Panc1 (cell line): Measurements from ENCODE around the gene RHOG. TPM values are rescaled to one million over a fixed set of nuclear protein-coding genes. Genes with fewer than 3 reads are reported as not detected.

ENCODE experiments used
- ATAC-seq: fragments of 200-7000 bp; cut with Tn5 transposase; 2 replicates; pipeline ENCODE4 v1.9.1; 2020; ENCODE audit warnings: mild to moderate bottlenecking, moderate library complexity
- BruUV-seq: library from RNA; stranded (reverse); fragments of 400-500 nt; replicated peaks from 2 replicates; lab custom pipeline; 2021; lab: Mats Ljungman, UMichigan
- CTCF ChIA-PET: fragments of 300-600 bp; sonication (Branson Sonifier 250); formaldehyde crosslinking; loops from one replicate; lab custom pipeline; 2022; ENCODE audit warnings: antibody characterized with exemption; lab: Charles Lee
- POLR2A ChIA-PET: fragments of 300-600 bp; sonication (Branson Sonifier 250); formaldehyde crosslinking; loops from one replicate; lab custom pipeline; 2022; ENCODE audit warnings: antibody characterized with exemption; lab: Charles Lee
- DNase-seq: peaks from one replicate; pipeline ENCODE4 v3.0.0-alpha.2; 2010; ENCODE audit warnings: low read depth, low spot score
- H3K27ac ChIP-seq: 2 replicates; pipeline ENCODE4 v1.5.1; 2011; ENCODE audit warnings: mild to moderate bottlenecking, low read length, inconsistent platforms
- H3K27me3 ChIP-seq: fragments of 200-500 bp; sonication (Bioruptor generic); 2 replicates; pipeline ENCODE4 v1.6.0; 2014; ENCODE audit warnings: low read length, inconsistent platforms; ENCODE audit not compliant: control insufficient read depth, insufficient read depth
- H3K36me3 ChIP-seq: fragments of 200-500 bp; sonication (Bioruptor generic); 2 replicates; pipeline ENCODE4 v1.5.1; 2014; ENCODE audit warnings: inconsistent platforms, mild to moderate bottlenecking, low read length, moderate library complexity; ENCODE audit not compliant: control insufficient read depth, insufficient read depth
- H3K4me1 ChIP-seq: 2 replicates; pipeline ENCODE4 v1.5.1; 2011; ENCODE audit warnings: inconsistent platforms, mild to moderate bottlenecking, low read length, moderate library complexity; ENCODE audit not compliant: control insufficient read depth, insufficient read depth
- H3K4me3 ChIP-seq, 2 experiments: 2 replicates each; pipeline ENCODE4 v1.5.1; 2011 to 2012; ENCODE audit warnings: low read depth in 2 of 2, low read length in 2 of 2, mild to moderate bottlenecking in 2 of 2, inconsistent platforms in 1 of 2, moderate library complexity in 1 of 2
- H3K9me3 ChIP-seq: fragments of 200-500 bp; sonication (Bioruptor generic); 2 replicates; pipeline ENCODE4 v1.5.1; 2014; ENCODE audit warnings: low read depth, mild to moderate bottlenecking, inconsistent platforms, low read length, moderate library complexity; ENCODE audit not compliant: control insufficient read depth, insufficient read depth
- CTCF ChIP-seq: fragments of 450-650 bp; IDR thresholded peaks from 2 replicates; pipeline ENCODE4 v1.5.1; 2017; ENCODE audit warnings: mild to moderate bottlenecking
- POLR2AphosphoS5 ChIP-seq: IDR thresholded peaks from 2 replicates; pipeline ENCODE4 v1.6.1; 2012; ENCODE audit warnings: mild to moderate bottlenecking, low read depth, low read length, moderate library complexity
- REST ChIP-seq, 2 experiments: IDR thresholded peaks; 2 replicates each; pipeline ENCODE4 v1.6.1; 2011 to 2012; ENCODE audit warnings: low read depth in 2 of 2, control low read depth in 1 of 2, low read length in 1 of 2, mild to moderate bottlenecking in 1 of 2, moderate library complexity in 1 of 2; ENCODE audit not compliant: insufficient read depth in 1 of 2
- SIN3A ChIP-seq: IDR thresholded peaks from 2 replicates; pipeline ENCODE4 v1.6.1; 2012; ENCODE audit warnings: low read depth, mild to moderate bottlenecking, low read length, moderate library complexity, borderline replicate concordance; ENCODE audit not compliant: insufficient read depth
- TCF7L2 ChIP-seq: IDR thresholded peaks from 2 replicates; pipeline ENCODE4 v1.6.1; 2011; ENCODE audit warnings: mild to moderate bottlenecking, low read depth, low read length, inconsistent platforms
- in situ Hi-C: cut with HindIII; loops from 2 replicates; pipeline ENCODE4 v1.10.0; 2016; ENCODE audit warnings: low sequenced_read_pairs, low pct_unique_long_range_greater_than_20kb
- intact Hi-C: fragments of 100-400 bp; cut with micrococcal nuclease; formaldehyde crosslinking; loops from one replicate; pipeline ENCODE4 v1.10.0; 2022; ENCODE audit not compliant: unreplicated experiment
- total RNA-seq: library from RNA; stranded (reverse); gene quantifications from one replicate; pipeline ENCODE4 v1.2.1, GENCODE V29; 2021; ENCODE audit not compliant: unreplicated experiment

Gene RHOG
- total RNA-seq, 1 experiment from 2014 or later = 156 TPM

GRCh38 chr11:3809624-3809928 is 31.2 kb downstream of the RHOG start:
- H3K27me3 ChIP-seq = no peaks in the 10 kb centered on the region
- TF ChIP-seq CTCF (no peak), REST (IDR thresholded peaks at IDR 0.05; ENCODE audit: insufficient read depth in 1 of 2, low read depth in 2 of 2, low read length in 1 of 2) (no peak), TCF7L2 (no peak), SIN3A (no peak), POLR2AphosphoS5 (no peak)
- in situ Hi-C loops (no loop called here), intact Hi-C loops (no loop called here)
- DNase-seq (no peak), ATAC-seq (no peak)
- POLR2A ChIA-PET = no interaction called here
- CTCF ChIA-PET = interaction anchor here (0.6 to 1.4 kb wide), 7 partner anchors 10 to 263 kb away, joined by 3 to 5 read pairs (median 4); partner anchors contain the start of genes RHOG and STIM1
- no TSS peak for BruUV-seq
- H3K27ac ChIP-seq = no peak overlapping the region
- H3K36me3 ChIP-seq = no peaks in the 10 kb centered on the region
- H3K4me1 ChIP-seq = peaks cover 9% of the 10 kb centered on the region
- H3K9me3 ChIP-seq = no peaks in the 10 kb centered on the region
- H3K4me3 ChIP-seq = no peak overlapping the region

GRCh38 chr11:3808861-3809623 is 31.7 kb downstream of the RHOG start:
- TF ChIP-seq POLR2AphosphoS5 = no peak
- no peak for TF ChIP-seq TCF7L2
- TF ChIP-seq REST (IDR thresholded peaks at IDR 0.05; ENCODE audit: insufficient read depth in 1 of 2, low read depth in 2 of 2, low read length in 1 of 2) = no peak
- TF ChIP-seq CTCF = no peak; the same call in 1 of the 2 replicates
- TF ChIP-seq SIN3A = no peak
- ChIA-PET POLR2A (interaction anchor here (0.5 to 1.5 kb wide), 2 partner anchors 11 to 33 kb away, joined by 3 to 6 read pairs; partner anchors contain the start of gene NUP98), CTCF (interaction anchor here (0.6 to 1.4 kb wide), 10 partner anchors 11 to 264 kb away, joined by 3 to 5 read pairs (median 4); partner anchors contain the start of genes NUP98, RHOG and STIM1)
- Histone ChIP-seq H3K36me3 (no peaks in the 10 kb centered on the region), H3K27ac (peak overlapping the region; percentile 84), H3K4me1 (peaks cover 9% of the 10 kb centered on the region), H3K4me3 (peak overlapping the region; percentile 61 to 94), H3K9me3 (no peaks in the 10 kb centered on the region), H3K27me3 (no peaks in the 10 kb centered on the region)
- intact Hi-C loops = no loop called here
- DNase-seq (peak; percentile 66), ATAC-seq (peak; percentile 82)
- BruUV-seq = no TSS peak
- in situ Hi-C loops = no loop called here
